Embryonic facial prominence (tissue), 1 donor: ENCODE data around the gene FBXL13.
"Not testable (repeated sequence)": the region's sequence is repeated elsewhere in the genome, so short reads cannot be mapped to it uniquely, and the experiment has no call there.

Experiments used
- DNase-seq: peaks from one replicate; pipeline ENCODE4 v3.0.0-alpha.2; 2016; ENCODE audit errors: extremely low spot score

Gene FBXL13

GRCh38 chr7:103074519-103075336 lies at the start of gene FBXL13, which contains the start of gene ARMC10:
Gene FBXL13 (minus strand): TSS chr7:103074796.
Gene ARMC10 (plus strand): TSS chr7:103075140. CDS start chr7:103075273, 133 bp downstream.
- peak; percentile 79 for DNase-seq

- no peak for DNase-seq
Observed at GRCh38 chr7:103123529-103123928, 48.9 kb upstream of the FBXL13 start.

GRCh38 chr7:103121641-103122040 lies 47.0 kb upstream of the FBXL13 start:
- DNase-seq, result no peak

GRCh38 chr7:103120362-103120761 lies 45.8 kb upstream of the FBXL13 start:
- DNase-seq, result no peak

GRCh38 chr7:103119791-103120291 lies 45.2 kb upstream of the FBXL13 start:
- no peak for DNase-seq

GRCh38 chr7:103117465-103117864 lies 42.9 kb upstream of the FBXL13 start:
- no peak for DNase-seq

- DNase-seq, result no peak
Observed at GRCh38 chr7:103116991-103117390, 42.4 kb upstream of the FBXL13 start.

GRCh38 chr7:103116511-103116910 lies 41.9 kb upstream of the FBXL13 start:
- no peak for DNase-seq

- DNase-seq, result no peak
Observed at GRCh38 chr7:103115771-103116170, 41.2 kb upstream of the FBXL13 start.

- no peak for DNase-seq
Observed at GRCh38 chr7:103114576-103115008, 40.0 kb upstream of the FBXL13 start.

- DNase-seq, result no peak
Observed at GRCh38 chr7:103113164-103113563, 38.6 kb upstream of the FBXL13 start.

- not testable (repeated sequence) for DNase-seq
Observed at GRCh38 chr7:103106703-103107070, 32.1 kb upstream of the FBXL13 start.

- DNase-seq, result no peak
Observed at GRCh38 chr7:103106005-103106702, 31.6 kb upstream of the FBXL13 start.

- no peak for DNase-seq
Observed at GRCh38 chr7:103101543-103101942, 26.9 kb upstream of the FBXL13 start.

GRCh38 chr7:103100348-103100747 lies 25.8 kb upstream of the FBXL13 start:
- DNase-seq, result no peak

- DNase-seq, result no peak
Observed at GRCh38 chr7:103097041-103097440, 22.4 kb upstream of the FBXL13 start.

- DNase-seq, result not testable (repeated sequence)
Observed at GRCh38 chr7:103095558-103095957, 21.0 kb upstream of the FBXL13 start.

GRCh38 chr7:103094102-103094501 lies 19.5 kb upstream of the FBXL13 start:
- no peak for DNase-seq

GRCh38 chr7:103093429-103093828 lies 18.8 kb upstream of the FBXL13 start:
- DNase-seq, result no peak

GRCh38 chr7:103092321-103092720 lies 17.7 kb upstream of the FBXL13 start:
- DNase-seq, result not testable (repeated sequence)

- no peak for DNase-seq
Observed at GRCh38 chr7:103083210-103083609, 8.6 kb upstream of the FBXL13 start.

GRCh38 chr7:103082497-103082896 lies 7.9 kb upstream of the FBXL13 start:
- no peak for DNase-seq

- no peak for DNase-seq
Observed at GRCh38 chr7:103080923-103081322, 6.3 kb upstream of the FBXL13 start.
